22Rv1 (cell line): Measurements from ENCODE around the gene NPHP4.

Experiments used
- ZFX ChIP-seq: fragments of 450-650 bp; IDR thresholded peaks from 2 replicates; pipeline ENCODE4 v1.6.1; 2017; ENCODE audit warnings: antibody characterized with exemption, borderline replicate concordance
- TF ChIP-seq, protein P1 (sequence below): fragments of 450-650 bp; IDR thresholded peaks from 2 replicates; pipeline ENCODE4 v1.5.1; 2017; ENCODE audit warnings: mild to moderate bottlenecking

DNA sequence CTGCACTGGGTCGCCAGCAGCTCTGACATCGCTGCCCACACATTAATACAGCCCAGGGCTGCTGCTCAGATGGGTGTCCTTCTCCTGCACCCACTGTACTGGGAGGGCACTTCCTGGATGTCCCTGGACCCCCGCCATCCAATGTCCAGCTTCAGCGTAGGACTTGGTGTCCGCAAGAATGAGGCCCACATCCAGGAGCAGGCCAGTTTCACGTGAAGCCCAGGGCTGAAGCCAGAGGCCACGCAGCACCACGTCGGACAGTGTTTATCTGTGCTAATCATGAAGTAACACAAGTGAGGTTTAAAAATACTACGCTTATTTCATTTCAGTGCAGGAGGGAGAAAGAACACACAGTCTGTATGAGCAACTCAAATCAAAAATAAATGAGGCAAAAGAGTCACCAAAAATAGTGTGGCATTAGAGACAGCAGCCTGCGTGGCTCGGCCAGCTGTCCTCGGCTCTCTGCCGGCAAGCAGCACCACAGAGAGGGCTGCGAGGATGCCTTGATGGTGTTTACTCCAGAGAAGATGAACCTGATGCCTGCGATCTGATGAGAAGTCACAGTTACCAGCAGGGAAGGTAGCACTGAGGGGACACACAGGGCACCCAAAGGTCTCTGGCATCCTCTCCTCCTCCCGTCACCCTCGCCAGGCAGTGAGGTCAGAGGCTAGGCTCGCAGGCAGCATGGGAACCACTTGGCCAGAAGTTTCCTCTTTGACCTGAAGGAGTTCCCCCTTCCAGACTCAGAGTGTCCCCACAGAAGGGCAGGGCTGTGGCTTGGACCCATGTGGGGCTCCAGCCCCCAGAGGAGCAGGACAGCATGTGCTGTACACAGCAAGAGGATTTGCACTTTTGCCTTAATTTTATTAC is 22.1 kb upstream of the NPHP4 start:
- TF ChIP-seq, protein P1, sequence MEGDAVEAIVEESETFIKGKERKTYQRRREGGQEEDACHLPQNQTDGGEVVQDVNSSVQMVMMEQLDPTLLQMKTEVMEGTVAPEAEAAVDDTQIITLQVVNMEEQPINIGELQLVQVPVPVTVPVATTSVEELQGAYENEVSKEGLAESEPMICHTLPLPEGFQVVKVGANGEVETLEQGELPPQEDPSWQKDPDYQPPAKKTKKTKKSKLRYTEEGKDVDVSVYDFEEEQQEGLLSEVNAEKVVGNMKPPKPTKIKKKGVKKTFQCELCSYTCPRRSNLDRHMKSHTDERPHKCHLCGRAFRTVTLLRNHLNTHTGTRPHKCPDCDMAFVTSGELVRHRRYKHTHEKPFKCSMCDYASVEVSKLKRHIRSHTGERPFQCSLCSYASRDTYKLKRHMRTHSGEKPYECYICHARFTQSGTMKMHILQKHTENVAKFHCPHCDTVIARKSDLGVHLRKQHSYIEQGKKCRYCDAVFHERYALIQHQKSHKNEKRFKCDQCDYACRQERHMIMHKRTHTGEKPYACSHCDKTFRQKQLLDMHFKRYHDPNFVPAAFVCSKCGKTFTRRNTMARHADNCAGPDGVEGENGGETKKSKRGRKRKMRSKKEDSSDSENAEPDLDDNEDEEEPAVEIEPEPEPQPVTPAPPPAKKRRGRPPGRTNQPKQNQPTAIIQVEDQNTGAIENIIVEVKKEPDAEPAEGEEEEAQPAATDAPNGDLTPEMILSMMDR: no peak
- TF ChIP-seq ZFX: no peak
